ENCODE data around the gene ZFYVE9. TPM values are rescaled to one million over a fixed set of nuclear protein-coding genes. Genes with fewer than 3 reads are reported as not detected.

The ZFYVE9 gene
- total and polyA plus RNA-seq, 2 experiments from 2014 or later = 5.4 to 27.3 TPM

- Histone ChIP-seq H3K27ac (ENCODE audit: low read depth) (no peak overlapping the region), H3K4me3 (no peak overlapping the region), H3F3A (replicated peaks; ENCODE audit: low read depth) (no peaks in the 10 kb centered on the region), H3K36me3 (ENCODE audit: insufficient read depth) (no peaks in the 10 kb centered on the region), H2AFZ (no peak overlapping the region), H4K20me1 (replicated peaks; ENCODE audit: insufficient read depth) (no peaks in the 10 kb centered on the region), H3K27me3 (ENCODE audit: insufficient read depth) (no peaks in the 10 kb centered on the region), H3K4me1 (ENCODE audit: insufficient read depth) (no peaks in the 10 kb centered on the region), H3K79me2 (replicated peaks; ENCODE audit: insufficient read depth) (peaks cover 21% of the 10 kb centered on the region), H3K4me2 (no peak overlapping the region), H3K9me2 (ENCODE audit: insufficient read depth) (no peaks in the 10 kb centered on the region)
- Mint-ChIP-seq H3K9me3 (no peaks in the 10 kb centered on the region), H3K27me3 (ENCODE audit: insufficient read depth, low read depth, poor library complexity) (peaks cover 2% of the 10 kb centered on the region), H3K36me3 (ENCODE audit: low read depth) (peaks cover 3% of the 10 kb centered on the region; the same call in 1 of the 3 replicates), H3K27ac (no peak overlapping the region), H3K4me1 (peaks cover 6% of the 10 kb centered on the region; the same call in 2 of the 3 replicates), H3K4me3 (no peak overlapping the region)
- DNase-seq (ENCODE audit: low spot score) = no peak
- TF ChIP-seq STAT1 (IDR thresholded peaks at IDR 0.05; ENCODE audit: unreplicated experiment) (no peak), POLR2AphosphoS5 (IDR thresholded peaks at IDR 0.05; ENCODE audit: low read depth) (no peak), ZNF331 (CRISPR knock-in tag; IDR thresholded peaks at IDR 0.05; ENCODE audit: low read depth) (no peak), CTCF (conservative IDR thresholded peaks at IDR 0.05; ENCODE audit: low read depth in 2 of 2) (no peak), CREB1 (CRISPR knock-in tag; IDR thresholded peaks at IDR 0.05; ENCODE audit: low read depth) (no peak), ETS1 (IDR thresholded peaks at IDR 0.05) (no peak), EZH2 (IDR thresholded peaks at IDR 0.05; ENCODE audit: low read depth, unreplicated experiment) (no peak), ZNF114 (CRISPR knock-in tag; IDR thresholded peaks at IDR 0.05) (no peak)
- TF ChIP-seq, protein P1, sequence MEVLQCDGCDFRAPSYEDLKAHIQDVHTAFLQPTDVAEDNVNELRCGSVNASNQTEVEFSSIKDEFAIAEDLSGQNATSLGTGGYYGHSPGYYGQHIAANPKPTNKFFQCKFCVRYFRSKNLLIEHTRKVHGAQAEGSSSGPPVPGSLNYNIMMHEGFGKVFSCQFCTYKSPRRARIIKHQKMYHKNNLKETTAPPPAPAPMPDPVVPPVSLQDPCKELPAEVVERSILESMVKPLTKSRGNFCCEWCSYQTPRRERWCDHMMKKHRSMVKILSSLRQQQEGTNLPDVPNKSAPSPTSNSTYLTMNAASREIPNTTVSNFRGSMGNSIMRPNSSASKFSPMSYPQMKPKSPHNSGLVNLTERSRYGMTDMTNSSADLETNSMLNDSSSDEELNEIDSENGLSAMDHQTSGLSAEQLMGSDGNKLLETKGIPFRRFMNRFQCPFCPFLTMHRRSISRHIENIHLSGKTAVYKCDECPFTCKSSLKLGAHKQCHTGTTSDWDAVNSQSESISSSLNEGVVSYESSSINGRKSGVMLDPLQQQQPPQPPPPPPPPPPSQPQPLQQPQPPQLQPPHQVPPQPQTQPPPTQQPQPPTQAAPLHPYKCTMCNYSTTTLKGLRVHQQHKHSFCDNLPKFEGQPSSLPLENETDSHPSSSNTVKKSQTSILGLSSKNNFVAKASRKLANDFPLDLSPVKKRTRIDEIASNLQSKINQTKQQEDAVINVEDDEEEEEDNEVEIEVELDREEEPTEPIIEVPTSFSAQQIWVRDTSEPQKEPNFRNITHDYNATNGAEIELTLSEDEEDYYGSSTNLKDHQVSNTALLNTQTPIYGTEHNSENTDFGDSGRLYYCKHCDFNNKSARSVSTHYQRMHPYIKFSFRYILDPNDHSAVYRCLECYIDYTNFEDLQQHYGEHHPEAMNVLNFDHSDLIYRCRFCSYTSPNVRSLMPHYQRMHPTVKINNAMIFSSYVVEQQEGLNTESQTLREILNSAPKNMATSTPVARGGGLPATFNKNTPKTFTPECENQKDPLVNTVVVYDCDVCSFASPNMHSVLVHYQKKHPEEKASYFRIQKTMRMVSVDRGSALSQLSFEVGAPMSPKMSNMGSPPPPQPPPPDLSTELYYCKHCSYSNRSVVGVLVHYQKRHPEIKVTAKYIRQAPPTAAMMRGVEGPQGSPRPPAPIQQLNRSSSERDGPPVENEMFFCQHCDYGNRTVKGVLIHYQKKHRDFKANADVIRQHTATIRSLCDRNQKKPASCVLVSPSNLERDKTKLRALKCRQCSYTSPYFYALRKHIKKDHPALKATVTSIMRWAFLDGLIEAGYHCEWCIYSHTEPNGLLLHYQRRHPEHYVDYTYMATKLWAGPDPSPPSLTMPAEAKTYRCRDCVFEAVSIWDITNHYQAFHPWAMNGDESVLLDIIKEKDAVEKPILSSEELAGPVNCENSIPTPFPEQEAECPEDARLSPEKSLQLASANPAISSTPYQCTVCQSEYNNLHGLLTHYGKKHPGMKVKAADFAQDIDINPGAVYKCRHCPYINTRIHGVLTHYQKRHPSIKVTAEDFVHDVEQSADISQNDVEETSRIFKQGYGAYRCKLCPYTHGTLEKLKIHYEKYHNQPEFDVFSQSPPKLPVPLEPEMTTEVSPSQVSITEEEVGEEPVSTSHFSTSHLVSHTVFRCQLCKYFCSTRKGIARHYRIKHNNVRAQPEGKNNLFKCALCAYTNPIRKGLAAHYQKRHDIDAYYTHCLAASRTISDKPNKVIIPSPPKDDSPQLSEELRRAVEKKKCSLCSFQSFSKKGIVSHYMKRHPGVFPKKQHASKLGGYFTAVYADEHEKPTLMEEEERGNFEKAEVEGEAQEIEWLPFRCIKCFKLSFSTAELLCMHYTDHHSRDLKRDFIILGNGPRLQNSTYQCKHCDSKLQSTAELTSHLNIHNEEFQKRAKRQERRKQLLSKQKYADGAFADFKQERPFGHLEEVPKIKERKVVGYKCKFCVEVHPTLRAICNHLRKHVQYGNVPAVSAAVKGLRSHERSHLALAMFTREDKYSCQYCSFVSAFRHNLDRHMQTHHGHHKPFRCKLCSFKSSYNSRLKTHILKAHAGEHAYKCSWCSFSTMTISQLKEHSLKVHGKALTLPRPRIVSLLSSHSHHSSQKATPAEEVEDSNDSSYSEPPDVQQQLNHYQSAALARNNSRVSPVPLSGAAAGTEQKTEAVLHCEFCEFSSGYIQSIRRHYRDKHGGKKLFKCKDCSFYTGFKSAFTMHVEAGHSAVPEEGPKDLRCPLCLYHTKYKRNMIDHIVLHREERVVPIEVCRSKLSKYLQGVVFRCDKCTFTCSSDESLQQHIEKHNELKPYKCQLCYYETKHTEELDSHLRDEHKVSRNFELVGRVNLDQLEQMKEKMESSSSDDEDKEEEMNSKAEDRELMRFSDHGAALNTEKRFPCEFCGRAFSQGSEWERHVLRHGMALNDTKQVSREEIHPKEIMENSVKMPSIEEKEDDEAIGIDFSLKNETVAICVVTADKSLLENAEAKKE (CRISPR knock-in tag; IDR thresholded peaks at IDR 0.05) = no peak
- no peak for ATAC-seq
Measured at GRCh38 chr1:52253421-52253820, 111.5 kb downstream of the ZFYVE9 start.

All from GM23338 (cell line).